SK-N-MC (cell line): Measurements from ENCODE around the gene CIRBP.

Experiments used
- DNase-seq: peaks from one replicate; pipeline ENCODE4 v3.0.0-alpha.2; 2011; ENCODE audit warnings: low read depth, low spot score
- H3K27ac ChIP-seq: fragments of 200-600 bp; sonication (generic); 2 replicates; pipeline ENCODE4 v1.5.1; 2016; ENCODE audit warnings: mixed run types
- H3K36me3 ChIP-seq: fragments of 200-600 bp; sonication (generic); 2 replicates; pipeline ENCODE4 v1.6.1; 2017; ENCODE audit warnings: antibody characterized with exemption, low read length, mixed read lengths; ENCODE audit not compliant: insufficient read depth
- H3K4me3 ChIP-seq: fragments of 200-600 bp; sonication (generic); 2 replicates; pipeline ENCODE4 v1.5.1; 2016
- H3K9ac ChIP-seq: fragments of 200-600 bp; sonication (generic); 2 replicates; pipeline ENCODE4 v1.8.0; 2017; ENCODE audit warnings: mixed run types, mixed read lengths; ENCODE audit not compliant: insufficient read length
- H3K9me3 ChIP-seq: fragments of 200-600 bp; sonication (generic); 2 replicates; pipeline ENCODE4 v1.6.1; 2017; ENCODE audit warnings: low read depth, mild to moderate bottlenecking, antibody characterized with exemption, low read length, moderate library complexity, mixed read lengths
- EZH2 ChIP-seq: fragments of 200-600 bp; sonication (generic); IDR thresholded peaks from one replicate; pipeline ENCODE4 v1.6.1; 2017; ENCODE audit warnings: antibody characterized with exemption
- FOXP2 ChIP-seq: optimal IDR thresholded peaks from 2 replicates; pipeline ENCODE3; 2011; ENCODE audit warnings: mild to moderate bottlenecking, moderate library complexity; ENCODE audit not compliant: insufficient read depth; ENCODE audit errors: extremely low read length, control extremely low read depth
- POLR2AphosphoS5 ChIP-seq: IDR thresholded peaks from 2 replicates; pipeline ENCODE4 v1.6.1; 2012; ENCODE audit warnings: mild to moderate bottlenecking, low read depth, low read length, borderline replicate concordance

The CIRBP gene

DNA sequence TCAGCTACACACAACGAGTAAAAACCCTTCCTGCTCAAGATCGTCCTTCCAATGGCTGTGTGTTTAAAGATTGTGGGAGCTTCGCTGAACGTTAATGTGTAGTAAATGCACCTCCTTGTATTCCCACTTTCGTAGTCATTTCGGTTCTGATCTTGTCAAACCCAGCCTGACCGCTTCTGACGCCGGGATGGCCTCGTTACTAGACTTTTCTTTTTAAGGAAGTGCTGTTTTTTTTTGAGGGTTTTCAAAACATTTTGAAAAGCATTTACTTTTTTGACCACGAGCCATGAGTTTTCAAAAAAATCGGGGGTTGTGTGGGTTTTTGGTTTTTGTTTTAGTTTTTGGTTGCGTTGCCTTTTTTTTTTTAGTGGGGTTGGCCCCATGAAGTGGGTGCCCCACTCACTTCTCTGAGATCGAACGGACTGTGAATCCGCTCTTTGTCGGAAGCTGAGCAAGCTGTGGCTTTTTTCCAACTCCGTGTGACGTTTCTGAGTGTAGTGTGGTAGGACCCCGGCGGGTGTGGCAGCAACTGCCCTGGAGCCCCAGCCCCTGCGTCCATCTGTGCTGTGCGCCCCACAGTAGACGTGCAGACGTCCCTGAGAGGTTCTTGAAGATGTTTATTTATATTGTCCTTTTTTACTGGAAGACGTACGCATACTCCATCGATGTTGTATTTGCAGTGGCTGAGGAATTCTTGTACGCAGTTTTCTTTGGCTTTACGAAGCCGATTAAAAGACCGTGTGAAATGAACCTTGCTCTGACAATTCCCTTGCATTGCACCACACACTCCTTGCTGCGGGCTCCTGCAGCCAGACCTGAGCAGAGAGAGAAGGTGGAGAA, 3.5 kb downstream of the CIRBP start:
- DNase-seq: no peak
- peaks cover 52% of the 10 kb centered on the region for H3K36me3 ChIP-seq
- peak overlapping the region; percentile 53 for H3K9ac ChIP-seq
- TF ChIP-seq EZH2 (no peak), POLR2AphosphoS5 (no peak), FOXP2 (no peak)
- H3K27ac ChIP-seq: peak overlapping the region; percentile 93
- H3K4me3 ChIP-seq: no peak overlapping the region
- H3K9me3 ChIP-seq: no peaks in the 10 kb centered on the region

DNA sequence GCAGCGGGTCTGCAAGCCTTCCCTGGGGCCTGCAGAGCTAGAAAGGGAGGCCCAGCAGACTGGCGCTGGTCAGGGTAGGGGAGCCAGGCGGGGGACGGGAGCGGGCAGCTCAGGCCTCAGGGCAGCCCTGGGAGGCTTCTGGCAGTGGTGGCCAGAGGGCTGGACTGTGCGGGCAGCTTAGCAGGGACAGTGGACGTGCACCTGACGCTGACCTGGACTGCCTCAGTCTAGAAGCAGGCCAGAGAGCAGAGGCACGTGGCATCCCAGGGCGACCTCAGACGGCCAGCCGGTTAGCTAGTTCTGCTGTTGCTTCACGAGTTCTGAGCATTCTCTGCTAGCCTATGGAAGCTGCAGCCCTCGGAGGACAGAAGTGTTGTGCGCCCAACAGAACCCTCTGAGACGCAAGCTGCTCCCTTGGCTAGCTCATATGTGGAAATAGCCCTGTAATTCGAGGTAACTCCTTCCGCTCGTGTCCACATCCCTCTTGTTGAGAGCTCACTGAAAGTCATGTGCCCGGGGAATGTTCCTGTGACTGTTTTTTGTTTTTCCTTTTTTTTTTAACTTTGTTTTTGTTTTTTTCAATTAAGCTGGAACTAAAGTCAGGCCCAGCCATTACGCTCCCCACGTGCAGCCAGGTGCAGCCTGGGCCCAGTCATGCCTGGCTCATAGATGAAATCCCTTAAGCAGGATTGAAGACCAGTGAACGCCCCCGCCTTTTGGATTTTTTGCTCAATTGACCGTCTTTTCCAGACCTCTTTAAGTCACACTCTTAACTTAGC, 4.3 kb downstream of the CIRBP start:
- no peak; the same call in none of the 2 replicates for TF ChIP-seq POLR2AphosphoS5
- no peak for TF ChIP-seq FOXP2
- TF ChIP-seq EZH2: no peak
- Histone ChIP-seq H3K36me3 (peaks cover 52% of the 10 kb centered on the region), H3K27ac (peak overlapping the region; percentile 98), H3K9me3 (no peaks in the 10 kb centered on the region), H3K9ac (no peak overlapping the region), H3K4me3 (no peak overlapping the region)
- no peak for DNase-seq

DNA sequence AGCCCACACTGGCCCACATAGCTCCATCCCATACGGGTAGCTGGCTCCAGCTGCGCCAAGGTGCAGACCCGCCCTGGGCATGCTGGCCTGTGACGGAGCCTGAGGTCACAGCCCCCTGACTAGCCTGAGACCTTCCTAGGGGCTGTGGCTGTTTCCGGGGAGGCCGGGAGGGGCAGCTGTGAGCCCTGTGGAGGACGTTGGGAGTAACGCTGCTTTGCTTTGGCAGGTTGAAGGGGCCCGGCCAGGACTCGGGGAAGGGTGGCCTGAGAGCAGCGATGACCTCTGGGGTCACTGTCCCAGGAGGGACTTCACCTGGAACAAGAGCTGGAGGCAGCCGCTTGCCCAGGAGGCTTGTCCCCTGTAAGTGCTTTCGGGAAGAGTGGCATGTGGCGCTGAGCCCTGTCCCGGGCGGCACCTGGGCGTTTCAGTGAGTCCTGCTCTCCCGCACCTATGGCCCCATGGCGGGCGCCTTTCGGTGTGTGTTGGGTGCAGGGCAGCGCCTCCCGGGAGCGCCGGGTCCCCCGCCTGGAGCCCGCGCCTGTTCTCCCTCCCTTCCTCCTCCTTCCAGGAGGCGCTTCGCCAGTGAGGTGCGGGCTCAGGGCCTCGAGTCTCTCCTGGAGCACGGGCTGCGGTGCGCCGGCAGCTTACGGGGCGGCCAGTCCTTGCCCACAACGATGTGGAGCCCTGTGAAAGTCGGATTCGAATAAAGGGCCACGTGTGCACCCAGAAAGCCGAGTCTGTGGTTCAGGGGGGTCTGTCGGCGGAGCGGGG, 5.1 kb downstream of the CIRBP start:
- peak overlapping the region; percentile 90 for H3K9ac ChIP-seq
- peaks cover 52% of the 10 kb centered on the region for H3K36me3 ChIP-seq
- H3K9me3 ChIP-seq: no peaks in the 10 kb centered on the region
- peak overlapping the region; percentile 93 for H3K4me3 ChIP-seq
- H3K27ac ChIP-seq: peak overlapping the region; percentile 98
- no peak for DNase-seq
- no peak for TF ChIP-seq POLR2AphosphoS5
- TF ChIP-seq EZH2: no peak
- TF ChIP-seq FOXP2: no peak

DNA sequence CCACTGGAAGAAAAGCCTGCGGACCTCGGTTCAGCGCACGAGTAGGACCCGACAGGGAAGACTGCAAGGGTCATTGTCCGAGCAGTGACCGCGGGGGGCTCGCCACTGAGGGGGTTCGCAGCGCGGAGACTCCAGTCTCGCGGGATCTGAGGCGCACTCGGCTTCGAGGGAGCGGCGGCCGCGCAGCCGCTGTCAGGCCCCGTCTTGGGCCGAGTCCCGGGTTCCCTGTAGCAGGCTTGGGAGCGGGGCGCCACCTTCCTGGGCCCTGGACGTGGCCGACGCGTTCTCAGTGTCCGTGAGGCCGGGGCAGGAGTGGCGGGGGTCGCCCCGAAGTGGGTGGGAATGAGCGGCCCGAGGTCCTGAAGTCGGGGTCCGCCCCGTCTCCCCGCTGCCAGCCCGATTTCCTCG, 5.7 kb downstream of the CIRBP start:
- Histone ChIP-seq H3K36me3 (peaks cover 51% of the 10 kb centered on the region), H3K4me3 (peak overlapping the region; percentile 93), H3K9me3 (no peaks in the 10 kb centered on the region), H3K9ac (peak overlapping the region; percentile 90), H3K27ac (peak overlapping the region; percentile 98)
- TF ChIP-seq FOXP2: no peak
- no peak for TF ChIP-seq POLR2AphosphoS5
- TF ChIP-seq EZH2: no peak
- DNase-seq: no peak

DNA sequence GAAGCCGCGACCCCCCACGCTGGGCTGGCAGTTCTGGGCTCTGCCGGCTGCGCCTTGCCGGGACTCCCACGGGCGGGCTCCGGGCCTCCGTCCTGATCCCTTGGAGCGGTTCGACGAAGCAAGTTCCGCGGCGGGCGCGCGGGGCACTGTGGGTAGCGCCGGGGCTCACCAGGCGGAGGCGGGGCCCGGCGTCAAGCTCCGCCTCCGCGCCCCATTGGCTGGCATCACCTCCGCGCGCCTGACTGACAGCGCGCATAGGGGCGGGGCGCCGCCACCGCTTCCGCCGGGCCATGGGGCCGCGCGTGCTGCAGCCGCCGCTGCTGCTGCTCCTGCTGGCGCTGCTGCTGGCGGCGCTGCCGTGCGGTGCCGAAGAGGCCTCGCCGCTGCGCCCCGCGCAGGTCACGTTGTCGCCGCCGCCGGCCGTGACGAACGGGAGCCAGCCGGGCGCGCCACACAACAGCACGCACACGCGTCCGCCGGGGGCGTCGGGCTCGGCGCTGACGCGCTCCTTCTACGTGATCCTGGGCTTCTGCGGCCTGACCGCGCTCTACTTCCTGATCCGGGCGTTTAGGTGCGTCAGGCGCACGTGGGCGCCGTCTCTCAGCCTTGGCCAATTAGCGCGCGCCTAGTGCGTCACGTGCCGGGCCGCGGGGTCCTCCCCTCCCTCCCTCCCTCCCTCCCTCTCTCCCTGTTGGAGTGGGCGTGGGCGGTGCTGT, 6.3 kb downstream of the CIRBP start, which contains the start of gene FAM174C:
Gene FAM174C (plus strand): TSS at position 271 of the 716 bp plus-strand sequence. CDS start 20 bp downstream, at position 291.
- DNase-seq: peak; percentile 86
- peaks cover 46% of the 10 kb centered on the region for H3K36me3 ChIP-seq
- no peaks in the 10 kb centered on the region for H3K9me3 ChIP-seq
- H3K4me3 ChIP-seq: peak within 1 kb of the TSS; percentile 93
- H3K9ac ChIP-seq: peak within 1 kb of the TSS; percentile 94
- TF ChIP-seq EZH2 (no peak), POLR2AphosphoS5 (peak; percentile 82)
- peak within 1 kb of the TSS; percentile 98 for H3K27ac ChIP-seq

DNA sequence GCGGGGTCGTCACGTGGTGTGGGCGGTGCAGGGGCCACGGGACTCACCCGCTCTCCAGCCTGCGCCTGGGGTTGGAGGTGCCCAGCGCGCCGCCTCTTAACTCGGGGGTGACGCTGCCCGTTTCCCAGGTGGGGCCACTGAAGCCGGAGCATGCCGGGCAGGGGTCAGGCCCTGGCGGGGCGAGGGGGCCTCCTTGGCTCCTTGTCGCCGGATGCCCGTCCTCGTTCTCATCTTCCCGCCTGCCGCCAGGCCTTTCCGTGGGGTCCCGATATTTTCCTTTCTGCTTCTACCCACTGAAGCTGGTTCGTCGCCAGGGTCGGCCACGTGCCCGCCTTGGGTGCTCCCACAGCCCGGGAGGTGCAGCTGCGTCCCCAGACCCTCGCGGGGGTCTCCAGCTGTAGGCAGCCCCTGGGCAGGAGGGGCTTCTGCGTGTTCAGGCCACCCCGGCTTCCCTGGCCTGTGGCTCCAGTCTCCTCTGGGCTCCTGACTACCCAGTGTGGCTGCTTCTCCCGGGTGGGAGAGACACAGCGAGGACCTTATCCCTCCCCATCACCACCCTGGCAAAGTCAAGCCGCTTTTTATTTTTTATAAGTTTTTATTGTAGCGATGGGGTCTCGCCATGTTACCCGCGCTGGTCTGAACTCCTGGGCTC, 7.0 kb downstream of the CIRBP start:
- no peak for DNase-seq
- Histone ChIP-seq H3K27ac (peak overlapping the region; percentile 73), H3K9ac (peak overlapping the region; percentile 94), H3K36me3 (peaks cover 40% of the 10 kb centered on the region), H3K4me3 (peak overlapping the region; percentile 93), H3K9me3 (no peaks in the 10 kb centered on the region)
- TF ChIP-seq EZH2 (no peak), POLR2AphosphoS5 (0 out of 2 replicates have a peak, but pooled peaks have one; percentile 45)

DNA sequence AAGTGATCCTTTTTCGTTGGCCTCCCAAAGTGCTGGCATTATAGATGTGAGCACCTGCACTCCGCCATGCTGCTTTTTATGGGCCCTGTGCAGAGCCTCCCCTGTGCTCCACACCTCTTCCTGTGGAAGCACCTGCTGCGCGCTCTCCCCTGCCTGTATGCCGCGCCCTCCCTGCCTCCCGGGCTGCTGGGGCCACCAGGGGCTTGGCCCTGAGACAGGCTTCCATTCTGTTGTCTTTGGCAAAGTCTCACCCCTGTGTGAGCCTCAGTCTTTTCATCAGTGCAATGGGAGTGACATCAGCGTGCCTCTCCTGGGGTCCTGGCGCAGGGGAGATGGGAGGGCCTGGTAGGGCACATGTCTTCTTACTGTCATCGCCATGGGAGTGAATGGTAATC, 7.5 kb downstream of the CIRBP start:
- no peak for DNase-seq
- Histone ChIP-seq H3K27ac (no peak overlapping the region), H3K36me3 (peaks cover 34% of the 10 kb centered on the region), H3K9ac (peak overlapping the region; percentile 94), H3K9me3 (no peaks in the 10 kb centered on the region), H3K4me3 (peak overlapping the region; percentile 93)
- TF ChIP-seq POLR2AphosphoS5: no peak
- no peak for TF ChIP-seq EZH2
- TF ChIP-seq FOXP2: no peak
